K562 (cell line): Measurements from ENCODE around the gene PBRM1. TPM values are rescaled to one million over a fixed set of nuclear protein-coding genes. Genes with fewer than 3 reads are reported as not detected.

Source experiments
- E4F1 ChIP-seq: fragments of 250-450 bp; sonication (Bioruptor Pico); IDR thresholded peaks from 2 replicates; pipeline ENCODE4 v1.5.0; 2021; ENCODE audit warnings: mild to moderate bottlenecking, borderline replicate concordance
- ZBTB49 ChIP-seq: sonication (generic); formaldehyde crosslinking; IDR thresholded peaks from 2 replicates; pipeline ENCODE4 v1.8.0; 2022; ENCODE audit warnings: missing genetic modification reagents, mild to moderate bottlenecking, borderline replicate concordance
- polyA plus RNA-seq, 8 experiments: library from polyadenylated mRNA; depleted of rRNA in 4 of 8; stranded (reverse) in 5 of 8; unstranded in 3 of 8; fragments of >200 nt; fragmentation: Nextera tagmentation in 2 of 8; fragmentation: Illumina TruSeq in 1 of 8; extraction: Ambion mirVana in 2 of 8; extraction: Trizol in 1 of 8; gene quantifications; 2 replicates each; pipeline versions ENCODE4 v1.2.1 to v1.2.3, GENCODE V29; 2011 to 2014; ENCODE audit warnings: inconsistent platforms in 1 of 8, missing spikeins in 1 of 8
- total RNA-seq, 7 experiments: library from RNA; depleted of rRNA in 6 of 7; stranded (reverse); fragments of >200 nt in 6 of 7; fragmentation: Illumina TruSeq in 2 of 7; extraction: Trizol in 2 of 7; gene quantifications; 2 replicates each; pipeline versions ENCODE4 v1.2.1 to v1.2.3, GENCODE V29; 2011 to 2021; ENCODE audit warnings: low replicate concordance in 1 of 7

Gene PBRM1
- total and polyA plus RNA-seq, 9 of the 15 experiments (the other 6 are each of a cell fraction or from before 2014, with no cell fraction given), result 3.9 to 31.8 (median 19.0) TPM

GRCh38 chr3:52534281-52535183, 151.2 kb downstream of the PBRM1 start (continued):
- TF ChIP-seq ZBTB49 (CRISPR knock-in tag), result no peak
- no peak for TF ChIP-seq E4F1 (CRISPR knock-in tag)
